ENCODE data around the gene PTPRT.

The PTPRT gene

DNA sequence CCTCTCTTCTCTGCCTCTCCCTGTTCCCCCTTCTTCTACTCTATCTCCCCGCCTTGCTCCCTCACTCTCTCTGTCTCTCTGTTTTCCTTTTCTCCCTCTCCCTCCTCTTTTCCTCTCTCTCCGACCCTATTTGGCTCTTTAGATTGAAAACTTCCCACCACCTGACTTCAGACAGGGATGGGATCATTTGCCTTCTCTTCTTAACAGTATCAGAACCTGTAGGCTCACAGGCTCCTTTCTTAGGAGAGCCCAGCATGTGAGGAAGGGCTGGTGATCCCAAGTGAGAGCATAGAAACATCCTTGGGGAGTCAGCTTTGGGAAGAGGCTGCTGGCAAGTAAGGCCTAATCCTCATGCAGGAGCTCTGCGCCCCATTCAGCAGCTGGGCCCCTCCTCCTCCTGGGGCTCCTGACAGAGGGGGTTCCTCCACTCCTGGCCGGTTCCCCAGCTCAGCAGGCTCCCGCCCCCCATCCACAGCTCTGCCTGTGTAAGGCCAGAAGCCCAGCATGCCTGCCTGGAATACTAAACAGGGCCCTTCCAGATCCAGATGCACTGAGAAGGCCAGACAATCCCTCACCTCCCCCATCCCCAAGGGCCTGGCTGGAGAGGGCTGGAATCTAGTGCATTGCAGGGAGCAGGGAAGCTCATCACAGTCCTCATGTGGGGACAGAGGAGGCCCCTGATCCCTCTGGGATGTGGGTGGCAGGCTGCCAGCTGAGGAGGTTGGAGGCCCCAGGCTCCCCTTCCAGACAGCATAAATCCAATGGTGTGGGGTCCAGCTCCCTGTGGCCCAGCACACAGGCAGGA lies 93.4 kb downstream of the PTPRT start:
- DNase-seq = no peak

DNA sequence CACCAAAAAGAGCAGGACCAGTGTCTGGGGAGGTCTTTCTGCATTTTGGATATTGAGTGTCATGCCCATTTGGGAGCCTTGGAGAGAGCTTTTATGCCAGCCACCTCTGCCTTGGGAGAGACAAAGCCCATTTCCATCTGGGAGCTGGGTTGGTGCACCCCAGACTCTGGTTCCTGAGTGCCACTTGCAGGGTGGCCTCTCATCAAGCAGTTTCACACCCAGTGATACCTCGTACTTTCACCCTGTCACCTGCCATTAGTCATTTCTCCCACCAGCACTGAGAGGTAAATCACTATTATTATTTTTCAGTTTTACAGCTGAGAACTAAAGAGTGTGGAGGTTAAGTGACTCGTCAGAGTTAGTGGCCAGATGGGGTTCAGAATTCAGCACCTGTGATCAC lies 94.7 kb downstream of the PTPRT start:
- no peak for DNase-seq

DNA sequence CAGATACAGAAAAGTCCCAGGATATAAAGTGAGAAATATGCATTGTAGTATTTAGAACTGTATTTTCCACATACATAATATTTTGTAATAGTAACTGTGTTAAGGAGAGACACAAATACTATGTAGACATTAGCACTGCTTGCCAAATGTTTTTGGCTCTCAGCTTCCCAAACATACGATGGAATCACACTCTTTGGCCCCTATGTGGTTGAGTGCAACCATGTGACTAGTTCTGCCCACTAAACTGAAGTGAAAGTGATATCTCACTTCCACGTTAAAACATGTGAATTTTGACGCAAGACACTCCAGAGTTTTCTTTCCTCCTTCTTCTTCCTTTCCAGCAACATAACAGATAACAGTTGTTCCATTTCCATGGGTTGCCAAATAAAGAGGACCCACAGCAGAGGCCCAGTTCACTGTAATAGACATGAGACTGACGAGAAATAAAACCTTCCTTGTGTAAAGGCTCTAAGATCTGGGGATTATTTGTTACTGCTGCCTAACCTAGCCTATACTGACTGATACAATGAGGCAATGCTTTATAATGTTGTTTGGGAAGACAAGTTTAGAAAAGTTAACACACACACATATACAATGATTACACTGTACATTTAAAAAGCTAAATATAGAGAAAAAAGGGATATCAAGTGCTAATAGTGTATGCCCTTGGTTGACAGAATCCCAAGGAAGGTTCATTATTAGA lies 97.2 kb downstream of the PTPRT start:
- no peak for DNase-seq

DNA sequence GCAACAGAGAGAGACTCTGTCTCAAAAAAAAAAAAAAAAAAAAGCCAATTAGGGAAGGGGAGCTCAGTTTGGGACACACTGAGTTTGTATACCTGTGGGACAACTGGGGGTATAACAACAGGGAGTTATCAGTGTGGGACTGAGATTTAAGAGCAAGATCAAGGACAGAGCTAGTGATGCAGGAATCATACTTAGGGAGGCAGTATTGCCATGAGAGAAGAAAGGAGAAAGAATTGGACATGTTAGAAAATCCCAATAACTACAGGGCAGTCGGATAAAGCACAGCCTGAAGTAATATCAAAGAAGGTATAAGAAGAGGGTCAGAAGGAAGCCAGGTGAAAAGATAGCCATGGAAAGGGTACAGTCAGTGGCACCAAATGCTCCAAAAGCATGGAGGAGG lies 121.2 kb downstream of the PTPRT start:
- DNase-seq = no peak

DNA sequence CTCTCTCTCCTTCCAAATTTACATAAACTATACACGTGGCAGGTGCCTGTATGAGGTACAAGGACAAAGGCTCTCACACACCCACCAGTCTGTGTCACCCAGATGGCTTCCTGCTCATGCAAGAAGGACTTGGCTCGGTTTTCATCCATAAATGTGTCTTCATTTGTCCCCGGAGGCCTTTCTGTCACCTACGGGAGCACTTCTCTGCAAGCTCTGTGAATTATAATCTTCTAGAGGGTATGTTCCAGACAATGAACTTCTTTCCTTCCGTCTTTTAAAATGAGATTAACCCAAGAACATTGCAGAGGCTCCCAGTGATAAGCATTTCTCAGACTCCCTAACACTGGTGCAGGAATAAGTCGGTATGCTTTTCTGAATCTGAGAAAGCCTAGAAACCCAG lies 123.6 kb downstream of the PTPRT start:
- no peak for DNase-seq

DNA sequence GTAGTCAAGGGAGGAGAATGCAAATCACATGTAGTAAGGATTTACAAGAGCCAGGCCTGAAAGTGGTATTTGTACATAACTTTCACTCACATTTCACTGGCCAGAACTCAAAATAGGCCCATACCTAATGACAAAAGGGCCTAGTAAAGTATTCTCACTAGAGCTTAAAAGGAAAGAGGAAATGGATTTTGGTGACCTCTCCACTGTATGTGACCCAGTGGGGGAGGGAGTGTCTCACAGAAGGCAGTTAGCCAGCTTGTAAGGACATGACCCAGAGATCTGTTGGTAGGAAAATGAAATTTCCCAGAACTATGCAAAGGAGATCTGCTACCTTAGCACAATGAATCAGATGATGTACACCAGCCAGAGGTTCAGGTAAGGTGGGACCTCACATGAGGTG lies 124.4 kb downstream of the PTPRT start:
- no peak for DNase-seq

DNA sequence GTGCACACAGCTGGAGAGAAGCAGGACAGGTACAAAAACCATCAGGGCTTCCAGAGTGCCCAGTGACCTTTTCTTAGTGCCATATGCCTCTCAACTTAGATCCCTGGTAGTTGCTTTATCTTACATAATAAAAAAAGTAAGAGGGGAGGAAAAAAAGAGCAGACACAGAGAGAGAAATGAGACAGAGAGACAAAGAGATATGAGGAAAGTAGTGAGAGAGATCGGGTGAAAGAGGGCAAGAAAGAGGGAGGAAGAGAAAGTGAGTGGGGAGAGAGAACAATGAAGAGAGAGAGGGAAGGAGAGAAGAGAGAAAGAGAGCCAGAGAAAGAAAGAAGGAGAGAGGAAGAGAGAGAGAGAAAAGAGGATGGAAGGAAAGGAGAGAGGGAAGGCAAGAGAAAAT lies 131.6 kb downstream of the PTPRT start:
- DNase-seq = no peak

DNA sequence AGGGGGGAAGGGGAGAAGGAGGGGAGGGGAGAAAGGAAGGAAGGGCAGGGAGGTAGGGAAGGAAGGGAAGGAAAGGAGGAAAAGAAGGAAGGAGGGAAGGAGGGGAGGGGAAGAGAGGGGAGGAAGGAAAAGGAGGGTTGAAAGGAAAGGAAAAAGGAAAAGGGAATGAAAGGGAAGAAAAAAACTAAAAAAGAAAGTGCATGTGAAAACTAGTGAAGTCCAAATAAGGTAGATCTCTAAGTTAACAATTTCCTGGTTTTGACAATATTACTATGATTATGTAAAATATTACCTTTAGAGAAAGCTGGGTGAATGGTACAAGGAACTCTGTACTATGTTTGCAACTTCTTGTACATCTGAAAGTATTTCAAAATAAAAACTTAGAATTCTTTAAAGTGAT lies 132.4 kb downstream of the PTPRT start:
- DNase-seq = no peak

DNA sequence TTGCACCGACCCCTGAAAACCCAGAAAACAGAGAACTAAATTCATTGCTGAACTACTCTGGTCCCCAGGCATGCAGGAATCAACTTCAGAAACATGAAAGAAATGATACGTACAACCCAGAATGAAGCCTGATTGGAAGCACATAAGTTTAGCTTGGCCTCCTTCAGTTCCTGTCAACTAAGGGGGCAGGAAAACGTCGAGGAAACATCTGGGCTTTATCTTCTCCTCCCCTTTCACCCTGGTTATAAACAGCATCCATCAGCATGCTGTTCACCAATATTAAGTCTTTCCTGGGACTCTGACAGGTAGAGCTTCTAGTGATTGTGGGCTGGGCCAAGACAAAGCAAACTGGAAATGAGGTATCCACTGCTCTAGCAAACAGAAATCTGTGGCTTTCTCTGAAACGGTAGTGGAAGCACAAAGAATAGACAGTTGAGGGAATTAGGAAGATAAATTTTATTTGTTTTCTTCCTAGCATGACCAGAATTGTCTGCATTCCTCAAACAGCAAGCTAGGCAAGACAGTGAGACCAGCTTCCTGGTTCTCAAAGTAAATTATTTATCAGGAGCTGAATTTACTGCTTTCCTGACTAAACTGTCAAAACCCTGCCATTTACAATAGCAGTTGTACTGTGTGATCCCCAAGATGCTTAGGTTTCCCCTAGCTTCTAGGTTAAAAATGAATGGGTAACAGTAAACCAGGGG lies 134.4 kb downstream of the PTPRT start:
- DNase-seq = no peak

DNA sequence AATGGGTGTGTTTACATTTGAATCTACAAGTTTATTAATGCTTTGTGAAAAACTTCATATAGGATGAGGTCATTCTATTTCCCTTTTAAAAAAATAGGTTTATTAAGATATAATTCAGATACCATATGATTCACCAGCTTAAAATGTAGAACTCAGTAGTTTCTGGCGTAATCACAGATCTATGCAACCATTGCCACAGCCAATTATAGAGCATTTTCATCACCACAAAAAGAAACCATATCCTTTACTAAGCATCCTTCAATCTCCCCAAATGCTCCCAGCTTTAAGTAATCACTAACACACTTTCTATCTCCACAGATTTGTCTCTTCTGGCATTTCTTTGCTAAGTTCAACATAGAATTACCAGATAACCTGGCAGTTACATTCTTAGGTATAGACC lies 137.2 kb downstream of the PTPRT start:
- no peak for DNase-seq

DNA sequence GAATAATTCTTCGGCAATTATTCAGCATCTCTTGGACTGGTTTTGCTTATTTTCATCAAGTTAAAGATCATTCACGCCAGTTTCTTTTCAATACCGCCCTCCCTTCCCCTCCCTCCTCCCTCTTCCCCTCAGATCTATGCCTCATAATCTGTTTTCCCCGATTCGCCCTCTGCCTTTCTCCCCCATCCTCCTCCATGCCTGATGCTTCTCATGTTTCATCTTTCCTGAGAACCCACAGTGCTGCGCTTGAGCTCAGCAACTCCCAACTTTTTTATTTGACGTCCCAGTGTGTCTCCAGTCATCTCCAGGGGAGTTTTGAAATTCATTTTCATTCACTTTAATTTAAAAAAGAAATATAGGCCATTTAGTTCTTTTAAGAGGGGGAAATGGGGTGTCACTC lies 142.7 kb downstream of the PTPRT start:
- DNase-seq = no peak

DNA sequence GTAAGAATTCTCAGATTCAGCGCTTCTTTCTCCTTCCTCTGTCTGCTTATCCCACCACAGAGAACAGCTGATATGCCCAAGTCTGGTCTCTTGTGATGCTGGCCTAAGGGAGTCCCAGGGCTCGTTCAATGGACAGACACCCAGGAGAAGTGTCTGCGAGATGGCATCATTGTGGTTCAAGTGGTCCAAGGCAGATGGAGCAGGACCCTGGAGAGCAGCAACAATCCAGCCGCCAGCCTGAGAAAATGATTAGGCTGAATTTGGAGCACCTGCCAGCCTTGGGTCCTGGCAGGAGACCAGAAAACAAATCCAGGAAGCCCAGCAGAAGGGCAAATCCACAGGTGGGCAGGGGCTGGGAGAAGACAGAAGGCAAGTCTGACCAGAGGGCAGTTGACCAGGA lies 145.8 kb downstream of the PTPRT start:
- no peak for DNase-seq

DNA sequence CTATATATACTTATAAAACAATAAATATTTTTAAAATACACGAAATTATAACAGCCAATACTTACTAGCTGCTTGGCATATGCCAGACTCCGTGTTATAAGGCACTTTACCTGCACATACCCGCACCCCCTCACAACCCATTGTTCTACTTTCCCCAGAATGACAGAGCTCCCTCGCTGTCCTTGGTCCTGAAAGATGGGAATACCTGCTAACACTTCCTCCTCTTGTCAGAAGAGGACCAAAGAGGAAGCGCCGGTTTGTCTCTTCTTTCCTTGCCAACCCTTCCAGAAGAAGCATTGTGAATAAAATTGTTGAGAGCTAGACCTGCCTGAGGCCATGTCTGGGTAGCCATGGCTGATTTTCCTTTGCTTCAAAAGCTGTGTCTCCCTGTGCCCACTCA lies 149.3 kb downstream of the PTPRT start:
- DNase-seq = no peak

DNA sequence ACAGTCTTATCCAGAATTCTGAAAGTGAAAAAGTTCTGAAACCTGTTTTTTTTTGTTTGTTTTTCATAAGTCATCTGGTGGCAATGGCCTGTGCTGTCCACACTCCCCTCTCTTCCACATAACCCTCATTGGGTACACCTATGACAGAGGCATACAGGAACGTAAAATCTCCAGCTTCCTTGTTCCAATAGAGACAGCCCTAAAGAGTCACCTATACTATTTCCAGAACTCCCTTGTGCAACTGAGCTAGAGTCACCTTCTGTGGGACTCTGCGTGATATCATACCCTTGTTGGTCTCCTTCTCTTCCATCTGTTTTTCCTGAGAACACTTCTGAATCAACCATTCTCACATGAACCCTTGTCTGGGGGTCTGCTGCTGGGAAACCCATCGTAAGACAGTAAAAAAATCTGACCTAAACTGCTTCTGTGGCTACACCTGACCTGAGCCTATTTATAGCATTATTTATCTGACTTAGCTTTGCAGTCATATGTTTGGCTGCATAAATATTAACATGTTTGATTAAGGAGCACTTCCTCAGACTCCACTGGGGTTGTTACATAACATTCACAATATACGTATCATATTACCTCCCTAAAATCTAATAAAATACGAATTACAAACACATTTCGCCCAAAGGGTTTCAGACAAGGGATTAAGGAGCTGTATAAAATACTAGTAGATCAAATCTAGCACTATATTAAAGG lies 151.9 kb downstream of the PTPRT start:
- DNase-seq = no peak

DNA sequence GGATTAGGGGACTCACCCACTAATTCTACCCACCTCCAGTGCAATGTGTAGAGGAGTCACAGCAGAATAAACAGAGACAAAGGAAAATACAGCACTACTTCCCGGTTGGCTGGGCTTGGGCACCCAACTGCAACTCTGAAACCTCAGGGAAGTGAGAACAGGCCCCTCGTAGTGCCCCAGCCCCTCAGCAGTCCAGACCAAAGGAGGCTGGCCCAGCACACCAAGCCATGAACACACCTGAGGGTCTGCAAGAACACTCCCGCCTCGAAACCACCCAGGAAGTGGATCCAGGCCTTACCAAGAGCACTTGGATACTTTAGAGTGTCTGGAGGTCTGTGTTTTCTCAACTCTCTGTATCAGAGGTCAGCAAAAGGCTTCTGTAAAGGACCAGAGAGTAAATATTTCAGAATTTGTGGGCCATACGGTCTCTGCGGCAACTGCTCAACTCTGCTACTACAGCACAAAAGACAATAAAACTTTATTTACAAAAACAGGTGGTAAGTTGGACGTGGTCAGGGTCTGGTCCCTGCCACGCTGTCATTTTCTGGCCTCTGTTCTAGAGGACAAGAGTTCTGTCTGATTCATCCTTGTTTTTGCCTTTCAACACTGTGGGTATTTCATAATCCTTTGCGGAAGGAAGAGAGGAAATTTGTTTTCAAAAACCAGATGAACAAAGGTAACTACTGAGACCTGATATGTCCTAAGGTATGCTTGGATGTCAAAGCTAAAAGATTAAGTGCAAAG lies 154.6 kb downstream of the PTPRT start:
- DNase-seq = no peak

DNA sequence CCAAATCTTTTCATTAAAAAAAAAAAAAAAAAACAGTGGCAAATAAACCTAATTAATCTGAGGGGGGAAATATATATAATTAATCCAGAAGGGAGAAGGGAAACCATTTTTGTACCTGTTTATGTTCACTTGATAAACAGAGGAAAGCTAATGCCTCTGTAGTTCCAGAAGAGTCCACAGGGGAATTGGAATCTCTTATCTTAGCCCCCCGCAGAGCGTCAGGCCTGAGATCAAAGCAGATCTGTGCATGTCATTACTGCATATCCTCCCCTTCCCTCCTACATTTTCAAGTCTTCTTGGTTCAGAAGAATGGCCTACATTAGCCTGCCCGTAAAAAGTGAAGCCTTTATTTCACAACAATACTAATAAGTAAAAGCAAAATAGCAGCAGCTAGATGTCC lies 157.2 kb downstream of the PTPRT start:
- no peak for DNase-seq

DNA sequence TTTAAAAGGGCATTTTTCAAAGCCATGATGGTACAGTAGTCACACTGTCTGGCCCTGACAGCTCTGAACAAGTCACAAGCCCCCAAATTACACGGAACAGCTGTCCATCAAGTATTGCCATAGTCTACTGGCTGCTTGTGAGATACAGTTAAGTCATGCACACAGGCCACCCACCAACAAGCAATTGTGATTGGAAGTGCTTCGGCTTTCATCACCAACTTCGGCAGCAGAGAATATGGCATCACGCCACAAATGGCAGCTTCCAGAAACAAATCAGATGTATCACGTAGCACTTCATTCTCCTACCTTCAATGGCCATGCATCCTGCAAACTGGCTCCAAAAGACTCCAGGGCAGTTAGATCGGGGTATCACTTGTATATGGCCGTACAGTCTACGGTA lies 160.5 kb downstream of the PTPRT start:
- DNase-seq = no peak

DNA sequence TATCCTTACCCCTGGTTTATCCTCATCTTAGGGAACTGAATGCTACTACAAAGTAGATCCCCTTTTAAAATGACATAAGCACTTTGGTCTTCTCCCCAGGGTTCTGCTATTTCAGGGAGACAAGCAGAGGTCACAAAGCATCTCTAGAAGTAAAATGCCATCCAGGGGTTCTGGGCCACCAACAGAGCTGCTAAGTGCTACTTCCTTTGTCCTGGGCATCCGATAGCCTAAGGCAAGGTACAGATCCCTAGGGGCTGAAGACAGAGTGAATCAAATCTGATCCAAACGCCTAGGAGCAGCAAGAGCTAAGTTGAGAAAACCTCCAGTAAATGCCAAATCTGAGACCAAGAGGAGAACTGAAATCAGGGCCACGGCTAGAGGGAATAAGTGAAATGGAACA lies 161.2 kb downstream of the PTPRT start:
- DNase-seq = no peak

DNA sequence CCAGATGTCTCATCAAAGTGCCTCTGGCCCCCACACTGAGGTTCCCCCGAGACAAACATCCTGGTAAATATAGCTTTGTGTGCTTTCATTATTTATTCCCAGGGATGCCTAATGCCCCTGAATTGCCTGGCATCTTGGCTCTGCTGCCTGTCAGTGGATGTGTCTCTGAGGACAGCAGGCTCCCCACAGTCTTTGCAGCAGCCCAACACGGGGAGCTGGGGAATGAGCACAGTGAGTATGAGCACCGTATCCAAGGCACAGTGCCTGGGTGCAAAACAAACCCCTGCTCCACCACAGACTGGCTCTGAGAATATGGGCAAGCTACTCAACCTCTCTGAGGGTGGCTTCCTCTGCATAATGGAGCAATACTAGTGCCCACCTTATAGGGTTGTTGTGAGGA lies 165.9 kb downstream of the PTPRT start:
- DNase-seq = no peak

DNA sequence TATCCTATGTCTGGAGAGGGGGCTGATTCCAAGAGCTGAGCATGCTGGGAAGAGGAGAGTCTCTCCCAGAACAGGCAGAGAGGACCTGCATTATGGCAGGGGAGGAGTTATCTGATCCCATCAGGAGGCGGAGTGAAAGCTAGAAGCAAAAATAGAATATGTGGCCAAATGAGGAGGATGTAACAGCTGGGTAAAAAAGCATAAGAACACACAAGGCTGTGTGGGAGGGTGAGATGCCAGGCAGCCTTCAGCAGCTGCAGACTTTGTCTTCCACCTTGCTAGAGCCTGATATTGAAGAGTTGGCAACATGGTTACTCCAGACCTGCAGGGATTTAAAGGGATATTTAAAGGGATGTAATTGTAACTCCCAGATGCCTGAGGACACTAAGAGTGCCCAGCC lies 167.1 kb downstream of the PTPRT start:
- no peak for DNase-seq

DNA sequence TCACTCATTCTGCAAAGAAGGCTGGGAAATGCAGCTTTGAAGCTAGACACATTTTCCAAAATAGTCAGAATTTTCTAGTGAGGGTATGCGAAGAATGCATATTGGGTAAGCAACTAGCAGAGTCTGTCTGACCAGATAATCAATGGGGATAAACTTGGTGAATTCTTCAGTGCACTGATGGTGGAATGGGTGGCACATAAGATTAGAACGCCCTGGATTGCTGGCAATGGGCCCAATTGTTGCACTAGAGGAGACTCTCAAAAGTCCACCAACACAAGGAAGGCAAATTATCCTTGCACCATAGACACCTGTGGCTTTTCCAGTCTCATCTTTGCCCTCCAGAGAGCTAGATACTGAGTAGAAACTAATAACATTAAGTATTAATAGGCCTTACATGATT lies 167.6 kb downstream of the PTPRT start:
- no peak for DNase-seq

DNA sequence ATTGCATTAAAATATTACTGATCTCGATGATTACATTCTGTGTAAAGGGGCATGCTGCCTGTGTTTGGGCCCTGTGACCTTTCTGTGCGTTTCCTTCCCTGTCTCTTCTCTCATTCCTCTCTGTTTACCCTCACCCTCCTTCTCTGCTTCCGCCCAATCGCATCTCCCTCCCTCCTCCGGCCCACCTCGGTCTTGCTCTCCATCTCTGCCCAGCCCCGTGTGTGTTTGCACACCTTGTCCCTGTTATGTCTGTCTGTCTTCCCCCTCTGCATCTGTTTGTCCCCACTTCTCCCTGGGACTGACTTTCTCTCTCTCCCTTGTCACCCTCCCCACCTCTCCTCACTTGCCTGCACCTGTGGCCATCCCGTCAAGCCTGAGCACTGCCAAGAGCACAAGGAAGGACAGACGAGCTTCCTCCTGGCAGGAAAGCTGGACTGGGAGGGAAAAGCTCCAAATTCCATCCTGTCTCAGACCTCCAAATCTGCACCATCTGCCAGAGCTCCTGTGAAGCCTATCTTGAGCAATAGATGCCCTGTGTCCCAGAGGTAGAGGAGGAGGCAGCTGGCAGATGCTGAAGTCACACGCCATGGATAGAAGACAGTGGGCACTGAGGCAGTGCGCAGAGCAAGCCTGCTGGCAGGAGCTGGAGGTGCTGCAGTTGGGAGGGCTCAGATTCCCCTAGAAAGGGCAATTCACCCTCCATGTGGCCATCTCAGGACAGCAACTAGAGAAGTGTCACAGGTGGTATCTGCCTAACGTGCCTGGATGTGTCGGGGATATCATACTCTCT lies 172.3 kb downstream of the PTPRT start:
- no peak for DNase-seq

All from stimulated activated CD4-positive, alpha-beta T cell treated with anti-CD3 and anti-CD28 coated beads, Interleukin-1b, Interleukin-23, amount 100 ng/mL, for 48 hours (primary cell).